ENCODE measurements around the gene ATP6AP2.
"Not testable (repeated sequence)": the region's sequence is repeated elsewhere in the genome, so short reads cannot be mapped to it uniquely, and the experiment has no call there.

ATP6AP2 gene

GRCh38 chrX:40576291-40576690 lies 4.5 kb upstream of the ATP6AP2 start:
- DNase-seq = no peak

- DNase-seq = no peak
These were observed 2.6 kb upstream of the ATP6AP2 start for GRCh38 chrX:40578039-40578695.

- no peak for DNase-seq
These were observed 1.6 kb upstream of the ATP6AP2 start for GRCh38 chrX:40579141-40579540.

GRCh38 chrX:40579900-40580536 lies 752 bp upstream of the ATP6AP2 start:
- DNase-seq = no peak

GRCh38 chrX:40581336-40581920 lies 658 bp downstream of the ATP6AP2 start:
- peak; percentile 5 for DNase-seq

GRCh38 chrX:40582178-40582577 lies 1.4 kb downstream of the ATP6AP2 start:
- not testable (repeated sequence) for DNase-seq

GRCh38 chrX:40582811-40583210 lies 2.0 kb downstream of the ATP6AP2 start:
- no peak for DNase-seq

- not testable (repeated sequence) for DNase-seq
These were observed 6.9 kb downstream of the ATP6AP2 start for GRCh38 chrX:40587623-40588022.

- peak; percentile 67 for DNase-seq
These were observed 9.0 kb downstream of the ATP6AP2 start for GRCh38 chrX:40589616-40590321.

- no peak for DNase-seq
These were observed 22.7 kb downstream of the ATP6AP2 start for GRCh38 chrX:40603446-40603845.

GRCh38 chrX:40607381-40607780 lies 26.6 kb downstream of the ATP6AP2 start:
- DNase-seq = no peak

GRCh38 chrX:40612511-40612910 lies 31.7 kb downstream of the ATP6AP2 start:
- no peak for DNase-seq

GRCh38 chrX:40615976-40616375 lies 35.2 kb downstream of the ATP6AP2 start:
- DNase-seq = no peak

- no peak for DNase-seq
These were observed 36.8 kb downstream of the ATP6AP2 start for GRCh38 chrX:40617566-40617965.

- no peak for DNase-seq
These were observed 41.8 kb downstream of the ATP6AP2 start for GRCh38 chrX:40622479-40623138.

- DNase-seq = no peak
These were observed 42.4 kb downstream of the ATP6AP2 start, which contains the start of gene MPC1L for GRCh38 chrX:40623139-40623536. TSS of gene MPC1L (plus strand) at chrX:40623428. CDS start at chrX:40623566, 138 bp downstream.

GRCh38 chrX:40623665-40624064 lies 42.9 kb downstream of the ATP6AP2 start:
- DNase-seq = no peak

GRCh38 chrX:40625294-40625693 lies 44.5 kb downstream of the ATP6AP2 start:
- no peak for DNase-seq

- DNase-seq = no peak
These were observed 47.7 kb downstream of the ATP6AP2 start for GRCh38 chrX:40628506-40628905.

GRCh38 chrX:40632199-40632598 lies 51.4 kb downstream of the ATP6AP2 start:
- no peak for DNase-seq

- DNase-seq = no peak
These were observed 56.9 kb downstream of the ATP6AP2 start for GRCh38 chrX:40637687-40638086.

- DNase-seq = no peak
These were observed 63.4 kb downstream of the ATP6AP2 start for GRCh38 chrX:40644176-40644575.

- DNase-seq = peak; percentile 71
These were observed 64.1 kb downstream of the ATP6AP2 start for GRCh38 chrX:40644821-40645358.
